Sciatic nerve (tissue), 2 donors: Measurements from ENCODE around the gene PARD3. TPM values are rescaled to one million over a fixed set of nuclear protein-coding genes. Genes with fewer than 3 reads are reported as not detected.

ENCODE experiments used
- ATAC-seq: fragments of 200-7000 bp; cut with Tn5 transposase; one replicate; pipeline ENCODE4 v1.9.1; 2020; ENCODE audit warnings: mild to moderate bottlenecking, moderate library complexity
- DNase-seq: peaks from one replicate; pipeline ENCODE4 v3.0.0-alpha.2; 2020; ENCODE audit warnings: low spot score
- intact Hi-C: fragments of 100-400 bp; cut with DNase I; formaldehyde crosslinking; loops from one replicate; pipeline ENCODE4 v1.14.2; 2022
- total RNA-seq: library from RNA; stranded (reverse); fragmentation: NEBNext Ultra II Directional; extraction: Animal tissue kit (Norgen Biotek cat#: 25700); gene quantifications from one replicate; pipeline ENCODE4 v1.2.1, GENCODE V29; 2021
- donor health status: DM: no; HTN: no; CAD: no.
- donor health status: DM: no; HTN: no; CAD: no.

The PARD3 gene
- total RNA-seq, 1 donor from 2014 or later: 46.1 TPM

GRCh38 chr10:34346516-34347100 is 468.5 kb downstream of the PARD3 start:
- intact Hi-C loops: no loop called here
- DNase-seq: no peak

GRCh38 chr10:34345383-34345782 is 469.7 kb downstream of the PARD3 start:
- ATAC-seq (no peak), DNase-seq (no peak)
- intact Hi-C loops: no loop called here

More at GRCh38 chr10:34346516-34347100, 468.5 kb downstream of the PARD3 start:
- ATAC-seq: no peak

- intact Hi-C loops: no loop called here
- DNase-seq (no peak), ATAC-seq (no peak)
These were observed 471.3 kb downstream of the PARD3 start for GRCh38 chr10:34343764-34344163.

- intact Hi-C loops: no loop called here
- peak; percentile 45 for ATAC-seq
- no peak for DNase-seq
These were observed 473.6 kb downstream of the PARD3 start for GRCh38 chr10:34341473-34341872.

GRCh38 chr10:34340934-34341333 is 474.2 kb downstream of the PARD3 start:
- DNase-seq (no peak), ATAC-seq (no peak)
- intact Hi-C loops: no loop called here

- intact Hi-C loops: no loop called here
- no peak for DNase-seq
- ATAC-seq: no peak
These were observed 475.1 kb downstream of the PARD3 start for GRCh38 chr10:34339816-34340553.

- ATAC-seq (no peak), DNase-seq (no peak)
- intact Hi-C loops: no loop called here
These were observed 477.2 kb downstream of the PARD3 start for GRCh38 chr10:34337917-34338316.

- intact Hi-C loops: no loop called here
- ATAC-seq (no peak), DNase-seq (no peak)
These were observed 479.0 kb downstream of the PARD3 start for GRCh38 chr10:34335960-34336690.

- intact Hi-C loops: no loop called here
- no peak for ATAC-seq
- DNase-seq: no peak
These were observed 480.2 kb downstream of the PARD3 start for GRCh38 chr10:34334908-34335307.

GRCh38 chr10:34333513-34333912 is 481.6 kb downstream of the PARD3 start:
- DNase-seq: no peak
- no peak for ATAC-seq
- intact Hi-C loops: no loop called here

- no peak for DNase-seq
- intact Hi-C loops: no loop called here
- ATAC-seq: no peak
These were observed 487.9 kb downstream of the PARD3 start for GRCh38 chr10:34327184-34327583.

- DNase-seq (no peak), ATAC-seq (peak; percentile 68)
- intact Hi-C loops: no loop called here
These were observed 491.9 kb downstream of the PARD3 start for GRCh38 chr10:34323192-34323591.

- ATAC-seq (no peak), DNase-seq (no peak)
- intact Hi-C loops: no loop called here
These were observed 494.8 kb downstream of the PARD3 start for GRCh38 chr10:34320265-34320664.

- intact Hi-C loops: no loop called here
- ATAC-seq (no peak), DNase-seq (no peak)
These were observed 495.8 kb downstream of the PARD3 start for GRCh38 chr10:34319197-34319846.

GRCh38 chr10:34316154-34316553 is 498.9 kb downstream of the PARD3 start:
- ATAC-seq: no peak
- intact Hi-C loops: no loop called here
- DNase-seq: no peak

GRCh38 chr10:34314457-34314856 is 500.6 kb downstream of the PARD3 start:
- intact Hi-C loops: no loop called here
- ATAC-seq: no peak
- no peak for DNase-seq

- intact Hi-C loops: no loop called here
- DNase-seq (no peak), ATAC-seq (no peak)
These were observed 501.2 kb downstream of the PARD3 start for GRCh38 chr10:34313888-34314287.

- no peak for DNase-seq
- ATAC-seq: no peak
- intact Hi-C loops: no loop called here
These were observed 501.7 kb downstream of the PARD3 start for GRCh38 chr10:34313353-34313752.

- DNase-seq (no peak), ATAC-seq (no peak)
- intact Hi-C loops: no loop called here
These were observed 503.4 kb downstream of the PARD3 start for GRCh38 chr10:34311679-34312078.

GRCh38 chr10:34310234-34310633 is 504.9 kb downstream of the PARD3 start:
- DNase-seq (no peak), ATAC-seq (no peak)
- intact Hi-C loops: no loop called here
